HG03045 (cell line): ENCODE results near the gene PPM1H.
A peak's percentile ranks its signal among the peaks of the same experiment; 100 is the strongest.

Experiments
- ATAC-seq: cut with Tn5 transposase; IDR thresholded peaks from one replicate; pipeline ENCODE4 v1.9.1; 2021; ENCODE audit warnings: mild to moderate bottlenecking, moderate library complexity; ENCODE audit not compliant: unreplicated experiment

PPM1H gene

DNA sequence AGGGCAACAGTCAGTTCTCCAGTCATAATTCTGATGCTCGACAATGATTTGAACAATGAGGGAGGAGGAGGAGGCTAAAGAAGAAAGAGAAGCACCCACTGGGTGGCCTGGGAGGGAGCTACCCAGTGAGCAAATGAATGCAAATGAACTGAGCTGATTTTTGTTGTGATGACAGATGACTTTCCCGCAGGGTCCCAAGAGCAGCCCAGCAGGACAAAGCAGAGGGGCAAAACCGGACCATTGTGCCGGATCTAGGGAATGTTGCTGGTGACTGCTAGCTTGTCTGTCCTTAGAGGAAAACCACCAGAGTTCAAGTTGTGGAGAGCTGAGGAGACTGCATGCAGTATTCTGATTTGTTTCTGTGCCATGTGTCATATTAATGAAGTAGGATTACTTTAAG lies 305.5 kb downstream of the PPM1H start:
- ATAC-seq: no peak

DNA sequence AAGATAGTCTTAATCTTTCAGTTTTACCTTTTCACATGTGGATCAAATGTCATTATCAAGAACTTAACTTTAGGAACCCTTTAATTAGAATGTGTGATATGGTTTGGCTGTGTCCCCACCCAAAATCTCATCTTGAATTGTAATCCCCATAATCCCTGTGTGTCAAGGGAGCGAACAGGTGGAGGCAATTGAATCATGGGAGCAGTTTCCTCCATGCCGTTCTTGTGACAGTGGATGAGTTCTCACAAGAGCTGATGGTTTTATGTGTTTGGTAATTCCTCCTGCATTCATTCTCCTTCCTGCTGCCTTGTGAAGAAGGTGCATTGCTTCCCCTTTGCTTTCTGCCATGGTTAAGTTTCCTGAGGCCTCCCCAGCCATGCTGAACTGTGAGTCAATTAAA lies 307.8 kb downstream of the PPM1H start:
- no peak for ATAC-seq

DNA sequence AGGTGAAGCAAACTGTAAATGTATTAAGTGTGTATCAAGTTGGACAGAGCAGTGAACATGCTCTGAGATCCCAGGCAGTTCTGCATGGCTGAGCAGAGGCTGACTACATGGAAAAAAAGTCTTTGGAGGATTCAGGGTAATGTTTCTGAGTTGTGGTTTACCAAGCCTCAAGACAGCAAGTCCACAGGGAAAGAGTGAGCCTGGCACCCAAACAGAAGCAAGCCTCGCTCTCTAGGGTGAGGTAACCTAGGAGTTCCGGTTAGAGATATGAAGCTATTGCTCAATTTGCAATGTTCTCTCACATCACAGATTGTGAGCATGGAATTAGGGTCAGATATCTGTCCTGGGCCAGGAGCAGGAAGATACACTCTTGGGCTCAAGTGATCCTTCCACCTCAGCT lies 309.7 kb downstream of the PPM1H start:
- no peak for ATAC-seq

DNA sequence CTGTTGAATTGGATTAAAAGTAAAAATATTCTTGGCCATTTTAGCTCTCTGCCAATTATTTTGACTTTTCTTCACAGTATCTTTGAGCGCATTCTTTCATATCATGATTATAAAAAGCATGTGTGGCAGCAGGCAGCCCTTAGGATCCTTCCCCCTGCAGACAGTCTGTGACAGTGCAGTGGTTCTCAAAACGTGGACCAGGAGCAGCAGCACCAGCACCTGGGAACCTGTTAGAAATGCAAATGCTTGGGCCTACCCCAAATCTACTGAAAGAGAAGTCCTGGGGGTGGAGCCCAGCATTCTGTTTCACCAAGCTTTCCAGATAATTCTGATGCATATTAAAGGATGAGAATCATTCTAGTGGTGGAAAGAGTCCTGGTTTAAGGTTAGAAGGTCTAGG lies 312.8 kb downstream of the PPM1H start:
- no peak for ATAC-seq

DNA sequence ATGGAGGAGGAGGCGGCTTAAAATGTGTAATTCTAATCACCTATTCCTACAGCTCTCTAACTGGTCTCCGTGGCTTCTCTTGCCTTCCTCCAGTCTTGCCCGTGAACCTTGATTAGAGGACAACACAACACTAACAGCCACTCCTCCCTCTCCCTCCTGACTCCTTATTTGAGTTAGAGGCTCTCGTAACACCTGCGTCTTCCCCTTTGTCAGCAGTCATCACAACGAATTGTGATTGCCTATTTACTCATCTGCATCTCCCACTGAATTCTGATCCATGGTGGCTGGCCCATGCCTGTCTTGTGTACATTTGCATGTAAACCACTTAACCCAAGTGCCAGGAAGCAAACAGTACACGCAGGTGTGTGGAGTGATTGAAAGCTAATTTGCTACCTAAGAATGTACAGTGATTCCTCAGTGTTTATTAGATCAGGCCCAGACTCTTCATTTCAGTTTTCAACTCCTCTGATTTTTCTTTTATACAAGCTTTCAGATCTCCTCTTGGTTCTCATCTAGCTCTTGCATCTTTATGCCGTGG lies 313.8 kb downstream of the PPM1H start:
- no peak for ATAC-seq

DNA sequence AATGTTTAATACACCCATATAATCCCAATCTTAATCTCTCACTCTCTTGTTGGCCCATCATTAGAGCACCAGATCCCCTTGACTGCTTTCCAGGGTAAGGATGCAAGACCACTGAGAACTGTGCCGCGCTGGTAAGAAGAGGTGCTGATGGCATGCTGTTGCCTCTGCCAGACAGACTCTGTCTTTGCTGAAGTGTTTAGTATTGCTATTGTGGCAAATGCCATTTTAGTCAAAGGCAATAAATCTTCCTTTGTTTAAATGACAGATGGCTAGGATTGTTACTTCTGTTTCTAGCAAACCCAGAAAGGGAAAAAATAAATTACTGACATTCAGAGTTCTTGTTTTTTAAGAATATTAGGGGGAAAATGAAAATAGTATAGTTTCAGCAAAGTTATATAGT lies 316.0 kb downstream of the PPM1H start:
- no peak for ATAC-seq

DNA sequence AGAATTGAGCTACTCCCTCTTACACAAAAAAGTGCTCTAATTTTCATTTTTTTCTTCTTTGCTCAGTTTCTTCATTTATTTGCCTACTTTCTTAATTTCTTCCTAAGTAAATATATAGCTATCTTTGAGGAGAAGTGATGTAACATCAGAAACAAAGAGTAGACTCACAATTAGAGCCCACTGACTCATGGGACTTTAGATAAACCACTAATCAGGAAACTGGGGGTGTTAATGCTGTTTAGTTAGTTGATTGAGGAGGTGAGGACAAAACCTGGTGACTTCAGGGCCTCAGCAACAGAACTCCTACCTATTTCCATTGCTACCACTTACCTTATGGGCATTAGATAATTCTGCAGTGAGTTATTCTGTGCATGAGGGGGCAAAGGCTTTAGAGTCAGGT lies 316.6 kb downstream of the PPM1H start:
- no peak for ATAC-seq

DNA sequence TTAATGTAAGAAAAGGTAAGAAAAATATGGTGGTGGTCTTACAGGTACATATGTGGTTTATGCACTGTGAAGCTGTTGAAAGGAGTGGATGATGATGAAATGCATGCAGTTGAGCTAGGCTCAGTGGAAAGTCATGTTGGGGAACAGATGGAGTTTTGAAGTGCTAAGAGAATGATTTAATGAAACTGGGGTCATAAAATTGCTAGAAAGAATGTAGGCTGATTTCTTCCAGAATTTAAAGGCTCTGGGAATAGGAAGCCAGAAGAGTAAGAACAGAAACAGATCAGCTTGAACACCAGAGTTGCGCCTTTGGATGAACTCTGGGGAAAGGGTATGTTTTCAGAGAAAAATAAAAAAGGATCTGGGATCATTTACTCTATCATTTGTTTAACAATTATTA lies 321.9 kb downstream of the PPM1H start:
- ATAC-seq: no peak

DNA sequence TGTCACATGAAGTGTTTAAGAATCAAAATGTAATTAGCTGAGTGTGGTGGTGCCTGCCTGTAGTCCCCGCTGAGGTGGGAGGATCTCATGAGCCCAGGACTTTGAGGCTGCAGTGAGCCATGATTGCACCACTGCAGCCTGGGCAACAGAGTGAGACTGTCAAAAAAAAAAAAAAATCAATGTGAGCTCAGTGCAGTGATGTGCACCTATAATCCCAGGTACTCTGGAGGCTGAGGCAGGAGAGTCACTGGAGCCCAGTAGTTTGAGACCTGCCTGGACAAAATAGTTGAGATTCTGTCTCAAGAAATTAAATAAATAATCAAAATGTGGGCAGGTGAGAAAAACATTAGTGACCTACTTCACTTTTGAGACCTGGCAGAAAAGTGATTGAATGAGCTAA lies 328.3 kb downstream of the PPM1H start:
- no peak for ATAC-seq

DNA sequence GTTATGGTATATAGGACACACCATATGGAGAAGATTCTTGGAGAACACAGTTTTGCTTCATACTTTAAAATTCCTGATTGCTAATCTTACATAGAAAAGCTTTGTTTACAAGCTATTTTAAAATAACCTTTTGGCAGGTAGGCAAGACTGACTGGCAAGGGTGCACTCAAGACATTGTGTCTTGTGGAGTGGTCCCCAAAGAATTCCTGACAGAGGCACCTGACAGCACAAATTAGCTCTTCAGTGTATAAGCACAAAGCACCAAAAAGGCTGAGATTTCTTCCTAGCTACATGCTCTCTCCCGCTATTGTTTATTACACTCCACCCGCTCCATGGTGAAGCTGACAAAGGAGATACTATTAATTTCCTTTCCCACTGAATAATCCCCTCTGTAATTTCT lies 329.0 kb downstream of the PPM1H start:
- no peak for ATAC-seq

DNA sequence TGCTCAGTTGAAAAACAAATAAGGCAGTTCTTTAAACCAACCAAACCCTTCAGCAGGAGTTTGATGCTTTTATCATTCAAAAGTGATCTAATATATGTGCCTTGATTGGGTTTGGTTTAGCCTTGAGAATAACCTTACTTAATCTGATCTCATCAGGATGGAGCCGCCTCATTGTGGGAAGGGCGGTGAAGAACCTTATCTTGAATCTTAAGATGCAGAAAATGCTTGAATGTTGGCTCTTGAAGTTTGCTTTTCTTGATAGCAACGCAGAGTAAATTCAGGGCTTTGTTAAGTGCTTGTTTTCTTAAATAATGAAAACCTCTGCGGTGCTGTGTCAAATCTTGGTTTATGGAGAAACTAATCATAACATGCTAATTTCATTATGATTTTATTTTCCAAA lies 330.1 kb downstream of the PPM1H start:
- no peak for ATAC-seq

DNA sequence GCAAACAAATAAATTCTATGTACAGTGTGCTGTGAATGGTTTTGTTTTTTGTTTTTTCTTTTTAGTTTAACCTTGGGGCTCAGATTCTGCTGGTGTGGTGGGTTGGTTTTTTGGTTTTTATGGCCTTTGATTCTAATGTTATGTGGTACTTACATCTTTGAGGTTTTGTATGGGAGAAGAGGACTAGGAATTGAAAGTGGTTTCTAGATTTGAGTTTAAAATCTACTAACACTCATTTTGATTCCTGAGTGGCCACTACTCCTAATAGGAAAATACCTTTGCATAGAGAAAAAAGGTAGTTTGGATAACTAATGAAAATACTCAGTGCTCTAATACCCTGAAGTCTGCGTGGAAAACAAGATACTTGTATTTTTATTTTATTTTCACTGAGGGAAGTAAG lies 330.6 kb downstream of the PPM1H start:
- ATAC-seq: no peak

DNA sequence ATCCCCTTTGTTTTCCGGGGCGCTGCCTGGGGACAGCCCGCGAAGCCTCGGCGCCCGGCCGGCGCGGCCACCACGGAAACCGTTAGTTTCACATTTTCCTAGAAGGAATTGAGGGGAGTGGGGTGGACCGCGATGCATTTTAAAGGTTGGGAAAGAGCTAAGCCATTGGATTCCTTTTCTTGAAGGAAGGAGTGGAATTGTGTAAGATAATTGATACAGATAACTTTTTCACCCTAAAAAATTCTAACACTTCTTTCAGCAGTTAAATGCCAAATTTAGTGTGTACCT lies 331.2 kb downstream of the PPM1H start:
- no peak for ATAC-seq

DNA sequence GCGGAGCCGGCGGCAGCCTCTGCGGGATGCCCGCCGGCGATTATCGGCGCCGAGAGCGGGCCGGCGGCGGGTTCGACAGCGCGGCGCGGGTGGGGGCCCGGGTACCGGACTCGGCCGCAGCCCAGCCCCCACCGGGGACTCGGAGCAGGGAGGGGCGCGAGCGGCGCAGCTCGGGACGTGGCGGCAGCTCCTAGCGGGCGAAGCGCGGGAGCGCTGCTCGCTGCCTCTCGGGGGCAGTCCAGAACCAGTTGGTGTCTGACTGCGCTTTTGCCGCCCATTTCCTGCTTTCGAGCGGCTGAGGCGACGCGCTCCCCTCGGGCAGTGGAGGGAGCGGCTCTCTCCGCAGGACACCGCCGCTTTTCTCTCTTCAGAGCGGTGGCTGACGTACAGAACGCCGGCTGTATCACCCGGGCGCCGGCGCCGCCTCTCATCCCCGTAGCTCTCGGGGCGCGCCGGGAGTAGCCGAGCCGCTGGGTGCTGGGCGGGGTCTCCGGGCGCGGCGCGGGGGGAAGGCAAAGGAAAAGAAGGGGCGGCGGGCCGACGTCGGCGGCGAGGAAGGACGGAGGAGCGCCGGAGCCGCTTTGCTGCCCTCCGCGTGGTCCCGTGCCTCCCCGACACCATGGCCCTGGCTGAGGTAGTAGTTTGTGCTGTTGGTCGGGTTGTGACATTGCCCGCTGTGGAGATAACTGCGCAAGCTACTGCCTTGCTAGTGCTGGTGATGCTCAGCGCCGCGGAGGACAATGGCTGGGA lies 331.7 kb downstream of the PPM1H start:
- peak; percentile 71 for ATAC-seq

DNA sequence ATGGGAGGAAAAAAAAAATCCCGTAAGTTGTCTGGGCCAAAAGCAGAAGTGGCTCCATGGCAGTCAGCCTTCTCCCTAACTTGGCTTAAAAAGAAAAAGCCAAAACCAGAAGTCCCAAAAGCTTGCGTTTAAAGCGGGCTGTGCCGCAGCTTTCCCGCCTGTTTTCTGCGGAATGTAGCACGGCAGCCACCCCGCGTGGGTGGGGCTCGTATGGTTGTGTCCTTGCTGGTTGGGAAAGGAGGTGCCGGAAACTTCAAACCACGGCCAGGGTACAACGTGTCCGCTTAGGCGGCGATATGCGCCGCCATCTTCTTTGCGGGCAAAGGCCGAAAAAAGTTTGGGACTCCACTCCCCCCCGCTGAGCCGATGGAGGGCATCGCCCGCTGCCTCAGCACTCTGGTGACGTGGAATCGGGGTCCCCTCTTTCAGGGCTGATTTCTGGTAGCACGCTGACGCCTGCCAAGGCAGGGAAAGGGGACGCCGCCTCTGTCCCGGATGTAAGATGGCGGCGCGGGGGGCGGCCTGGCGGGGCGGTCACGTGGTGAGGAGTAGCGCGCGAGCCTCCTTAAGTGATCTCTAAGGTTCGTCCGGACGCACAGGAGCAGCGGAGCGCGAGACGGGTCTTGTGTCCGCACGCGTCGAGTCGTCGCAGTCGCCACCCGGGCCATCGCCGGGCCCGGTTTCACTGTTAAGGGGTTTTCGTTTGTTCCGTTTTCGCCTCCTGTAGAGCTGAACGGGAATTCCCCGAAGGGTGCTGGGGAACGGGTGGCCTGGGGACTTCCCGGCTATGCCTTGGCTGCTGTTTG lies 332.5 kb downstream of the PPM1H start:
- ATAC-seq: peak; percentile 69

DNA sequence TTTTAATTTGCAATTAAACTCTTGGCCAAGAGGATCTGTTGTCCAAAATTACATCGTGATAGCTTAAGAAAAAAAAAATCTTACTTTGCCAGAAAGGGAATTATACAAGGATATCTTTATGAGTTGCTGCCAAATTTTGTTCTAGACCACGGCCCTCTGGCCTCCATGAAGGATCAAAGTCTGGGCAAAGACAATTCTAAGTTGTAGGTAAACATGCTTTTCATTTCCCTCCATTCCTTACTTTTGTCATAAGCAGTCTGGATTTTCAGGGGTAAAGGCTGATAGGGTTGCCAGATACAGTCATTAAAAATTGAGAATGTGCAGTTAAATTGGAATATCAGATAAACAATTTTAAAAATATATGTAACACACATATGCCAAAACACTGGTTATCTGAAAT lies 333.2 kb downstream of the PPM1H start:
- ATAC-seq: no peak

DNA sequence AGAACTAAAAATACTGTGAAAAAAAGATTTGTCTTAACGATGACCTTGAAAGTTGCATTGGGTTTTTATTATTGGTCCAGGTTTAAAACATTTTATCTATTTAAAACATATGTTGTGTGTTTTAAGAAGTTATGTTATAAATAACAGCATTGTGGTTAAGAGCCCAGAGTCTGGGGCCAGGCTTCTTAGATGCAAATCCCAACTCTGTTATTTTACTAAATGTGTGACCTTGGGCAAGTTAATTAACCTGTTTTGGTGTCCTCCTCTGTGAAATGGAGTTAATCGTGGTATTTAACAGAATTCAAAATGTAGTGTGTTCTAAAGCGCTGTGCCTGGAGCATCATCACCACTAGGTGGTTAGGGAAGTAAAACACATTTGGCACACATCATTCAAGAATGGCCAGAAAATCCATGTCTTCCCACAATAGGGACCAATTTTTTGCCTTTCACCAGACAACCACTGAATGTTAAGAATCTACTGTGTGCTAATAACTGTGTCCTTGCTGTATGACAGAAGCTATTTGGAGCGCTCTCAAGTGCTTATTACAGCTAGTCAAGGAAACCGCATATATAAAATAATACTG lies 335.0 kb downstream of the PPM1H start:
- no peak for ATAC-seq

DNA sequence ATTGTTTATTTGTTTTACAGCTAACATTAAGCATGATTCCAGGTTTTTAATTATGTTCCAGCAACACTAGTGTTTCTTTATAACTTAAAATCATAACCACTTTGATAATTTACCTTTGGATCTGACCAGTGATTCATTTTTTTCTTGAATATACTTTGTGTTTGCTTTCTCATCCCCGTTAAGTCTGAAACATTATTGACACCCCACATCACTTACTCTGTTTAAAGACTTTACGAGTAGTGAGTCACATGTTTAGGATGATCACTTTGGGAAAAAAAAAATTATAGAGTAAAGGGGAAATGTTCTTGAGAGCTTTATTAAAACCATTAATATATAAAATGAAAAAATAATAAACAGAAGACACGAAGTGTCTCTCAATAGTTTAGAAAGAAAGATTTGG lies 336.1 kb downstream of the PPM1H start:
- no peak for ATAC-seq

DNA sequence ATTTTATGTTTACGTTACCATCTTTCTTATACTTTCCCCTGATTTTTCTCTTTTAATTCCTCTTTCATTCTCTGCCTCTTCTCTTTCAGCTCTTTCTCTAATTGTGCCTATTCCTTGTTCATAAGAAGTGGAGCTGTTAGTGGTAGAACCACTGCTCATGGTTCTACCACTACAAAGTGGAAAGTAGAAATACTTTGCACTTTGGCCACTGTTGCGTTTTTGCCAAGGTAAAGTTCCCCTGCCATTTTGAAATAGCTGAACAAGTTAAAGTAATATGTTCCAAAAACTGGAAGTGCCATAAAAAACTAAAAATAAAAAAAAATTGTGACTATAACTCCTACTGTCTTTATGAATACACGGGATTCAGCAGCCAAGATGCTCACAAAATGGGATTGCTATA lies 337.7 kb downstream of the PPM1H start:
- no peak for ATAC-seq
